ENCODE measurements around the gene RNASE8.

DNA sequence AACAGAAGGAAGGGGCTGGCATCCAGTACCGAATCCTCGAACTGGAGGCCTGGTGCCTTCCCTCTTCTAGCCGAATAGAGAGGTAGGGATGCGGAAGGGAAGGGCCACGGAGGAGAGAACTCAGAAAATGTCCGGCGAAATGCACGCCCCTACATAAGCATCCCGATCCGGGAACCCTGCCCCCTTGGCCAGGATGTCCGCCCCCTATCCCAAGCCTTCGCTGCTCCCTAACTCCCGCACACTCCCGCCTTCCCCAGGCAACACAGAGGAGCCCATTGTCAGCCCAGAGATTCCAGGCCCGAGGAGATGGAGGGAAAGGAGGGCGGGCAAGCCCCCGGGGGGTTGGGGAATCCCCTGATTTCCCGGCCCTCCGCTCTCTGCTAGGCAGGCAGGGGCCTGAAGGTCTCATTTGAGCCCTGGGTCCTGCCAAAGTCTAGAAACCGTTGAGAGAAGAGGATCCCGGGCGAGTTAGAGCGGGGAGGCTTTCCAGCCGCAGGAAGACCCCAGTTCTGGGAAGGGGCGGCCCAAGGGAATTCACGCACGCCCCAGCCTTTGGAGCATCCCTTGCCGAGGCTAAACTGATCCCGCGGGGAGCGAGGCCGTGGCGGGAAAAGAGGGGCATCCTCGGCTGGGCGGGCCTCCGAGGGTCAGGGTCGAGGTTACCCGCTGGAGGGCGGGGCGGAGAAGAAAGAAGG is 11.9 kb downstream of the RNASE8 start:
- TF ChIP-seq, protein P1, sequence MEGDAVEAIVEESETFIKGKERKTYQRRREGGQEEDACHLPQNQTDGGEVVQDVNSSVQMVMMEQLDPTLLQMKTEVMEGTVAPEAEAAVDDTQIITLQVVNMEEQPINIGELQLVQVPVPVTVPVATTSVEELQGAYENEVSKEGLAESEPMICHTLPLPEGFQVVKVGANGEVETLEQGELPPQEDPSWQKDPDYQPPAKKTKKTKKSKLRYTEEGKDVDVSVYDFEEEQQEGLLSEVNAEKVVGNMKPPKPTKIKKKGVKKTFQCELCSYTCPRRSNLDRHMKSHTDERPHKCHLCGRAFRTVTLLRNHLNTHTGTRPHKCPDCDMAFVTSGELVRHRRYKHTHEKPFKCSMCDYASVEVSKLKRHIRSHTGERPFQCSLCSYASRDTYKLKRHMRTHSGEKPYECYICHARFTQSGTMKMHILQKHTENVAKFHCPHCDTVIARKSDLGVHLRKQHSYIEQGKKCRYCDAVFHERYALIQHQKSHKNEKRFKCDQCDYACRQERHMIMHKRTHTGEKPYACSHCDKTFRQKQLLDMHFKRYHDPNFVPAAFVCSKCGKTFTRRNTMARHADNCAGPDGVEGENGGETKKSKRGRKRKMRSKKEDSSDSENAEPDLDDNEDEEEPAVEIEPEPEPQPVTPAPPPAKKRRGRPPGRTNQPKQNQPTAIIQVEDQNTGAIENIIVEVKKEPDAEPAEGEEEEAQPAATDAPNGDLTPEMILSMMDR (conservative IDR thresholded peaks at IDR 0.05; ENCODE audit: low read depth, low read length): no peak
- peak; percentile 61 for TF ChIP-seq EZH2 (IDR thresholded peaks at IDR 0.05; ENCODE audit: low read length, unreplicated experiment)

Measured in PC-3 (cell line).